Right lung (tissue), 10 donors: ENCODE data around the gene OR8D2. TPM values are rescaled to one million over a fixed set of nuclear protein-coding genes. Genes with fewer than 3 reads are reported as not detected.

ENCODE experiments used
- DNase-seq, 2 donors: peaks; one replicate each; pipeline ENCODE4 v3.0.0-alpha.2; 2013
- long read RNA-seq, 8 donors: transcript quantifications; one replicate each; lab custom pipeline, GENCODE V29; 2026
- polyA plus RNA-seq, 5 donors: library from polyadenylated mRNA; unstranded; fragments of 120-200 nt; gene quantifications; one replicate each; pipeline versions ENCODE4 v1.2.1 to v1.2.3, GENCODE V29; 2013; ENCODE audit warnings: inconsistent platforms in 1 of 5, low replicate concordance in 1 of 5; ENCODE audit not compliant: insufficient read length in 5 of 5, insufficient read depth in 1 of 5

The OR8D2 gene
- not detected for polyA plus RNA-seq
- long read RNA-seq, donor 1: 0 reads
- long read RNA-seq, donor 2: 0 reads
- long read RNA-seq, donor 3: 0 reads
- long read RNA-seq, donor 4: 0 reads
- long read RNA-seq, donor 5: 0 reads
- long read RNA-seq, donor 6: 0 reads
- long read RNA-seq, donor 7: 0 reads
- long read RNA-seq, donor 8: 0 reads

DNA sequence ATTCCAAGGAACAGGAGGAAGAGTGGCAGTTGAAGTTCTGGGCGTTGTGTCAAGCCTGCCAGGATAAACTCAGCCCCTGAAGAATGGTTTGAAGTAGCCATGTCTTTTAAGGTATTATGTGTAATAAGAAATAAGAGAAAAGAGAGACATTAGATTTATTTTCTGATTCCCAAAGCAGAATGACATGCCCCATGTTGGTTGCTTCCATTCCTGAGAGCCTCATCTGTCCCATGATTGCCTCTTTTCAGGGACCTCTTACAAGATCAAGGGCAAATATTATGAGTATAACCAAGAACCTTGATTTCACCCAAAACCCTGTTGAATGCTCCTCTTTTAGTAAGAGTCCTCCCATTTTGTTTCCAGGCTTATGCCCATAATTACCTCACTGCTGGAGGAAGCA lies at the start of gene OR8D2:
Gene OR8D2, minus strand, starts transcription at position 101 of the 400 bp plus-strand sequence. Its CDS starts 0 bp downstream, at position 101.
- DNase-seq: no peak

- DNase-seq: no peak
Observed at GRCh38 chr11:124359566-124359965, 39.6 kb upstream of the OR8D2 start.

- DNase-seq: no peak
Observed at GRCh38 chr11:124346311-124346955, 26.4 kb upstream of the OR8D2 start.

- no peak for DNase-seq
Observed at GRCh38 chr11:124344346-124344745, 24.3 kb upstream of the OR8D2 start.

- no peak for DNase-seq
Observed at GRCh38 chr11:124340142-124340447, 20.1 kb upstream of the OR8D2 start.

GRCh38 chr11:124339396-124340141 lies 19.6 kb upstream of the OR8D2 start:
- no peak for DNase-seq

DNA sequence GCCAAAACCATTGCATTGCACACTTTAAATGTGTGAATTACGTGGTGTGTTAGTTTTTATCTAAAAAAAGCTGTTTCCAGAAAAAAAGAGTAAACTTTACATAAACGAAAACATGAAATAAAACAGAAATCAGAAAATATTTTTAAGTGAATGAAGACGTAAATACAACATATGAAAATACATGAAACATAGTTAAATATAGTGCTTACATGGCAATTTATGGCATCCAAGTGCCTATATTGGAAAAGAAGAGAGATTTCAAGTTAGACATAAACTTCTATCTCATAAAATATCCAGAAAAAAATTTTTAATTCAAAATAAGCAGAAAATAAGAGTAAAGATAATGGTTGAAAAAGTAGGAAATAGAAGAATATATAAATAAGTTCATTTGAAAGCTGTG lies 11.9 kb upstream of the OR8D2 start:
- DNase-seq: no peak

- DNase-seq: no peak
Observed at GRCh38 chr11:124329787-124330478, 9.9 kb upstream of the OR8D2 start.

- DNase-seq: no peak
Observed at GRCh38 chr11:124327775-124328174, 7.8 kb upstream of the OR8D2 start.

- no peak for DNase-seq
Observed at GRCh38 chr11:124322356-124322755, 2.4 kb upstream of the OR8D2 start.

GRCh38 chr11:124315052-124315451 lies 4.9 kb downstream of the OR8D2 start:
- DNase-seq: no peak

GRCh38 chr11:124313849-124314248 lies 6.1 kb downstream of the OR8D2 start, which contains the start of gene OR8D1:
Gene OR8D1, minus strand, starts transcription at chr11:124313949. Its CDS starts 3,183 bp downstream, at chr11:124310766.
- DNase-seq: no peak

DNA sequence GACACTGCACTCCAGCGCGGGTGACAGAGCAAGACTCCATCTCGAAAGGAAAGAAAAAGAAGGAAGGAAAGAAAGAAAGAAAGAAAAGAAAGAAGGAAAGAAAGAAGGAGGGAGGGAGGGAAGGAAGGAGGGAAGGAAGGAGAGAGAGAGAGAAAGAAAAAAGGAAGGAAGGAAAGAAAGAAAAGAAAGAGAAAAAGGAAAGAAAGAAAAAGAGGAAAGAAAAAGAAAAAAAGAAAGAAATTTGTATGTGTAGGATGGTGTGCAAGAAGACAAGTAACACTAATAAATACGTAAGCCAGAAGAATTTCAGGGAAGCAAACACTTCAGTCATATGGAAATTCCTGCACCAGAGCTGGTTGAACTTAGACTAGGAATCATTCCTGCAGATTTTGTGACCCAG lies 6.9 kb downstream of the OR8D2 start:
- no peak for DNase-seq

GRCh38 chr11:124311670-124312069 lies 8.3 kb downstream of the OR8D2 start:
- DNase-seq: no peak

GRCh38 chr11:124311269-124311668 lies 8.7 kb downstream of the OR8D2 start:
- DNase-seq: no peak

DNA sequence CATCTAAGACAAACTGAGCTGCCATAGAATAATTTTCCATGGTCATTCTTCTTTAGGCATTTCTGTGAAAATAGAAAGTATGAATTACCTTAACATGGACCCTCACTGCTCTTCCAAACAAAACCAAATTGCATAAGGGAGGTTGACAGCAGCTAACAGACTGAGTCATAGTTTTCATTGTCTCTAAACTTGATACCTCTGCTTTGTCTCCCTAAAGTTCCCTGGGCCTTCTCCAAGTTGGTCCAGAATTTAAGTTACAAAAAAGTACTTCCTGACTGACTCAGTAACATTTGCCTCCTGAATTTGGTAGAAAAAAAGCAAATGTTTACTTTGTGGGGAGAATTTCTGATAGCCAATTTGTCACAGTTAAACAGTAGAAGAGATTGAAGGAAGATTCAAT lies 9.3 kb downstream of the OR8D2 start:
- DNase-seq: no peak

GRCh38 chr11:124307093-124307492 lies 12.9 kb downstream of the OR8D2 start:
- DNase-seq: no peak

DNA sequence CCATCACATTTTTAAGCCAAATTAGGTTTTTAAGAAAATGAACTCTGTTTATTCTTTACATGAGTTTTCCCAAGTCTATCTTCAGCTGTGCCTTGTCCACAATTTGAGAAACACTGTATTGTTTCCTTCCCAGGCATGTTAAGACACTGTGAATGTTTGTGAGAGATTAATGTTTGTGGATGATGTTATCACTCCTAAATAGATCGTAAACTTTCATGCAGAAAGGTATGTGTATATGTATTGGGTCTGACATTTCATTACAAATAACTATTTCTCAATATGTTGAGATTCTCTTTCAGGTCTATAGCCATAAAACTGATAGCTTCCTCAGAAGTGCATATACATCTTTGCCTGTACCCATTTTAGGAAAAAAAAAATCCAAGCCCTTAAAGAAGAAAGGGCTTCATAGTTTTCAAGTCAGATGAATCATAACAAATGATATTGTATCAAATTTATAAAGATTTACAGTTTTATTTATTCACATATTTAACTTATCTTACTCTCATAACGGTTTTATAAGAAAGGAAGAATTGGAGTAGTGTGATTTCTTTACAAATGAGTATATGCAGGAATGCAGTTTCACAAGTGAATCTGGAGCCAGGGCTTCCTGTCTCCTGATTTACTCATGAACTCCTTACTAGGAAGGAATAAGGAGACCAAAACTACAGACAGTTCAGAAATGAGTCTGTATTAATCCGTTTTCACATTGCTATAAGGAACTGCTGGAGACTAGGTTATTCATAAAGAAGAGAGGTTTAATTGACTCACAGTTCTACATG lies 17.5 kb downstream of the OR8D2 start:
- DNase-seq: no peak

GRCh38 chr11:124301548-124301947 lies 18.4 kb downstream of the OR8D2 start:
- no peak for DNase-seq

DNA sequence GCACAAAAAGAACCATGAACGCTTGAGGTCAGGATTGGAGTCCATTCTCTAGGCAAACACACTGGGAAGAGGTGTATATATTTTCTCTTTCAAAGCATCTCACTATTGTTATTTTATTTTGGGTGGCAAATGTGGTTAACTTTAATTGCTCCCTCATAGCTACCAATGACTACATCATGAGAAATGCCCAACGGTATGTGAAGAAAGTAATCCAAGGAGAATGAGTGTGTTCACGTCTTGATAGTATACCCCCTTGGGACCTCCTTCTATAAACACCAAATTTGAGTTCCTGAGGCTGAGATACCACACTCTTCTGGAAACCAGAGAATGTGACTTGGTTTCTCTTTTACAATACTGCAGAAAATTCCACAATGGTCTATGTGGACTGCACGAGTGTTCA lies 22.1 kb downstream of the OR8D2 start:
- DNase-seq: no peak

- no peak for DNase-seq
Observed at GRCh38 chr11:124296016-124296415, 24.0 kb downstream of the OR8D2 start.

DNA sequence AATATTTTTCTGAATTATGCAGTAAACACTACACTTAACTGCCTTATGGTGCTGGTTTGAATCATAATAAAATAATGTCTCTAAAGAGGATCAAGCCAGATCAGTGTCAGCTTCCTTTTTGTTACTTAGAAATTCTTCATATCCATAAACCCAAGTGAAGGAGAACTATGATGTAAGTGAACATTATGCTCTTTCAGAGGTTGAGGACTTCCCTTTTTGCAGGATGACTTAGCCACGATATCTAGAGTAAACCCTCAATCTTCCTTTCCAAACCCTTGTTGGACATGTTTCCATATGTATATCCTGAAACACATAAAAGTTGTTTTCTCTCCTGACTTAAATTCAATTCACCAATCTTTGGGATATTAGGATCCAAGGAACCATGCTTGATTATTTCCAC lies 25.3 kb downstream of the OR8D2 start:
- no peak for DNase-seq
